K562 (cell line): ENCODE data around the gene YAP1. TPM values are rescaled to one million over a fixed set of nuclear protein-coding genes. Genes with fewer than 3 reads are reported as not detected.

Experiments used
- ATAC-seq: fragments of 200-7000 bp; cut with Tn5 transposase; 3 replicates; pipeline ENCODE4 v1.9.1; 2020; ENCODE audit warnings: moderate library complexity
- BruUV-seq: library from RNA; stranded (reverse); fragments of 400-500 nt; replicated peaks from 2 replicates; lab custom pipeline; 2021; lab: Mats Ljungman, UMichigan
- CTCF ChIA-PET: fragments of 300-600 bp; formaldehyde crosslinking; extraction: SDS; loops from one replicate; lab custom pipeline; 2021; ENCODE audit warnings: low intra/inter-chr PET ratio; lab: Yijun Ruan, JAX
- POLR2A ChIA-PET: fragments of 300-600, 350-650 bp; sonication (Branson Sonifier 250); formaldehyde crosslinking; extraction: SDS; loops from one replicate; lab custom pipeline; 2021; ENCODE audit warnings: antibody characterized with exemption, inconsistent platforms; lab: Yijun Ruan, JAX
- DNase-seq, 4 experiments: peaks; one replicate each; pipeline versions ENCODE4 v3.0.0 to v3.0.0-alpha.2; 2011 to 2018; ENCODE audit warnings: low spot score in 3 of 4, mixed read lengths in 3 of 4; ENCODE audit errors: extremely low read depth in 1 of 4
- FAIRE-seq: peaks from 2 replicates; lab custom pipeline; 2011; peaks lifted over from hg19 to GRCh38; lab: Jason Lieb, UNC
- H2AFZ ChIP-seq: 2 replicates; pipeline ENCODE4 v1.6.0; 2011; ENCODE audit warnings: low read depth, low read length, control low read depth, inconsistent platforms
- H3K27ac ChIP-seq: fragments of 200-600 bp; 3 replicates; pipeline ENCODE4 v1.8.0; 2011; ENCODE audit warnings: low read depth, mild to moderate bottlenecking, control low read depth, inconsistent platforms, low read length, moderate library complexity, mixed read lengths; ENCODE audit errors: extremely low read depth
- H3K27me3 ChIP-seq, 2 experiments: fragments of 300-600 bp in 1 of 2; 2 replicates in 1 of 2; 3 replicates in 1 of 2; pipeline versions ENCODE4 v1.6.0 to v1.8.0; 2011; ENCODE audit warnings: inconsistent platforms in 2 of 2, low read length in 2 of 2, mild to moderate bottlenecking in 1 of 2, mixed read lengths in 1 of 2, moderate library complexity in 1 of 2; ENCODE audit not compliant: control insufficient read depth in 2 of 2, insufficient read depth in 2 of 2
- H3K36me3 ChIP-seq: fragments of 300-600 bp; 3 replicates; pipeline ENCODE4 v1.8.0; 2011; ENCODE audit warnings: mild to moderate bottlenecking, low read length, inconsistent platforms; ENCODE audit not compliant: control insufficient read depth, insufficient read depth
- H3K4me1 ChIP-seq, 2 experiments: fragments of 200-600 bp in 1 of 2; replicated peaks in 1 of 2; 2 replicates in 1 of 2; 3 replicates in 1 of 2; pipeline versions ENCODE4 v1.5.1 to v1.8.0; 2011; ENCODE audit warnings: inconsistent platforms in 2 of 2, low read length in 2 of 2, mild to moderate bottlenecking in 1 of 2, mixed read lengths in 1 of 2, moderate library complexity in 1 of 2; ENCODE audit not compliant: control insufficient read depth in 2 of 2, insufficient read depth in 2 of 2
- H3K4me2 ChIP-seq: 2 replicates; pipeline ENCODE4 v1.6.1; 2011; ENCODE audit warnings: low read length, control low read depth, inconsistent platforms, mixed read lengths; ENCODE audit not compliant: insufficient read depth
- H3K4me3 ChIP-seq: fragments of 200-600 bp; sonication (generic), shearing (Covaris generic); 2 replicates; pipeline ENCODE4 v1.5.1; 2016; ENCODE audit warnings: control low read depth, inconsistent platforms
- H3K79me2 ChIP-seq: fragments of 200-600 bp; 3 replicates; pipeline ENCODE4 v1.8.0; 2011; ENCODE audit warnings: low read length, inconsistent platforms; ENCODE audit not compliant: control insufficient read depth, insufficient read depth
- H3K9ac ChIP-seq, 2 experiments: 2 replicates each; pipeline versions ENCODE4 v1.6.0 to v1.6.1; 2011; ENCODE audit warnings: low read depth in 2 of 2, low read length in 2 of 2, control low read depth in 1 of 2, inconsistent platforms in 1 of 2, mild to moderate bottlenecking in 1 of 2, mixed read lengths in 1 of 2; ENCODE audit not compliant: insufficient read depth in 1 of 2
- H3K9me1 ChIP-seq: one replicate; pipeline ENCODE4 v1.6.0; 2011; ENCODE audit warnings: inconsistent platforms, mild to moderate bottlenecking, low read length, moderate library complexity; ENCODE audit not compliant: control insufficient read depth, insufficient read depth
- H3K9me3 ChIP-seq: replicated peaks from 2 replicates; pipeline ENCODE4 v1.5.1; 2011; ENCODE audit warnings: low read depth, low read length, inconsistent platforms; ENCODE audit not compliant: control insufficient read depth, insufficient read depth
- H4K20me1 ChIP-seq: replicated peaks from 2 replicates; pipeline ENCODE4 v1.6.1; 2011; ENCODE audit warnings: low read length, inconsistent platforms, mixed read lengths; ENCODE audit not compliant: control insufficient read depth, insufficient read depth
- CEBPG ChIP-seq, 3 experiments: fragments of 200-800 bp in 1 of 3; sonication (Bioruptor generic) in 1 of 3; sonication (generic) in 1 of 3; formaldehyde crosslinking in 1 of 3; IDR thresholded peaks in 2 of 3; conservative IDR thresholded peaks in 1 of 3; 2 replicates each; pipeline versions ENCODE4 v1.6.1 to v1.8.0; 2016 to 2022; ENCODE audit warnings: missing compliant biosample characterization in 2 of 3, missing genetic modification characterization in 2 of 3, mild to moderate bottlenecking in 1 of 3, missing genetic modification reagents in 1 of 3
- DDX20 ChIP-seq: fragments of 450-650 bp; IDR thresholded peaks from 2 replicates; pipeline ENCODE4 v1.6.1; 2016; ENCODE audit warnings: missing genetic modification characterization, low read depth, mild to moderate bottlenecking, missing compliant biosample characterization, moderate library complexity
- NFRKB ChIP-seq: fragments of 450-650 bp; IDR thresholded peaks from 2 replicates; pipeline ENCODE4 v1.6.1; 2016; ENCODE audit warnings: low read depth
- NFYB ChIP-seq: IDR thresholded peaks from 2 replicates; pipeline ENCODE4 v1.6.1; 2011; ENCODE audit warnings: mild to moderate bottlenecking, moderate library complexity; ENCODE audit not compliant: insufficient read length; ENCODE audit errors: extremely low read depth
- SAP30 ChIP-seq: fragments of 200-600 bp; sonication (generic); IDR thresholded peaks from 2 replicates; pipeline ENCODE4 v1.6.1; 2012; ENCODE audit warnings: borderline replicate concordance, low read depth, mild to moderate bottlenecking, moderate library complexity, low read length, control low read depth, inconsistent platforms; ENCODE audit not compliant: insufficient read depth, poor library complexity, severe bottlenecking
- ZBTB2 ChIP-seq: fragments of 450-650 bp; IDR thresholded peaks from 2 replicates; pipeline ENCODE4 v1.6.1; 2016; ENCODE audit warnings: antibody characterized with exemption
- ZNF655 ChIP-seq: fragments of 250-450 bp; sonication (Bioruptor Pico); IDR thresholded peaks from 2 replicates; pipeline ENCODE4 v1.5.0; 2021
- WGBS: fragments of 100-300 bp; shearing (Covaris generic); methylation state at CpG from one replicate; pipeline ENCODE4 v1.1.6; 2016; ENCODE audit warnings: low coverage, mixed read lengths; ENCODE audit not compliant: insufficient coverage; ENCODE audit errors: missing lambda C conversion rate; 5-methylcytosine and 5-hydroxymethylcytosine counted together
- in situ Hi-C: fragments of 300-500 bp; cut with MboI; formaldehyde crosslinking; loops from 4 replicates; pipeline ENCODE4 v1.15.0; 2018; ENCODE audit warnings: inconsistent platforms, mixed read lengths
- intact Hi-C: fragments of 100-400 bp; cut with micrococcal nuclease; formaldehyde crosslinking; loops from 2 replicates; pipeline ENCODE4 v1.14.2; 2022
- polyA plus RNA-seq, 8 experiments: library from polyadenylated mRNA; depleted of rRNA in 4 of 8; stranded (reverse) in 5 of 8; unstranded in 3 of 8; fragments of >200 nt; fragmentation: Nextera tagmentation in 2 of 8; fragmentation: Illumina TruSeq in 1 of 8; extraction: Ambion mirVana in 2 of 8; extraction: Trizol in 1 of 8; gene quantifications; 2 replicates each; pipeline versions ENCODE4 v1.2.1 to v1.2.3, GENCODE V29; 2011 to 2014; ENCODE audit warnings: inconsistent platforms in 1 of 8, missing spikeins in 1 of 8
- total RNA-seq, 7 experiments: library from RNA; depleted of rRNA in 6 of 7; stranded (reverse); fragments of >200 nt in 6 of 7; fragmentation: Illumina TruSeq in 2 of 7; extraction: Trizol in 2 of 7; gene quantifications; 2 replicates each; pipeline versions ENCODE4 v1.2.1 to v1.2.3, GENCODE V29; 2011 to 2021; ENCODE audit warnings: low replicate concordance in 1 of 7

Gene YAP1
- total and polyA plus RNA-seq, 9 of the 15 experiments (the other 6 are each of a cell fraction or from before 2014, with no cell fraction given): 0.18 TPM; not detected in 8

- no peak for DNase-seq
- Histone ChIP-seq H3K9me1 (no peaks in the 10 kb centered on the region), H3K9ac (no peak overlapping the region), H3K9me3 (no peaks in the 10 kb centered on the region), H3K27me3 (peaks cover 0 to 6% of the 10 kb centered on the region in 2 experiments; a peak in 1 of 5 replicates), H2AFZ (no peak overlapping the region), H3K79me2 (no peaks in the 10 kb centered on the region), H3K27ac (no peak overlapping the region), H3K4me1 (peaks cover 0 to 12% of the 10 kb centered on the region in 2 experiments; a peak in 1 of 5 replicates), H3K36me3 (no peaks in the 10 kb centered on the region), H3K4me3 (no peak overlapping the region), H3K4me2 (no peak overlapping the region), H4K20me1 (no peaks in the 10 kb centered on the region)
- no peak for ATAC-seq
- no peak for TF ChIP-seq DDX20 (tag)
- no peak for TF ChIP-seq NFRKB
- TF ChIP-seq ZBTB2: no peak
- no peak for TF ChIP-seq ZNF655 (CRISPR knock-in tag)
- TF ChIP-seq SAP30: no peak
- no peak for TF ChIP-seq NFYB
- no peak for TF ChIP-seq CEBPG (CRISPR knock-in tag; IDR thresholded peaks at IDR 0.05)
- TF ChIP-seq CEBPG (tag; conservative IDR thresholded peaks at IDR 0.05 in 1 of 2, IDR thresholded peaks at IDR 0.05 in 1 of 2): no peak
- BruUV-seq: no TSS peak
- CTCF ChIA-PET: no interaction called here
- intact Hi-C loops: no loop called here
- FAIRE-seq: no peak
- 28% methylated on average over 19 of the region's 20 CpGs for WGBS
- in situ Hi-C loops: no loop called here
- POLR2A ChIA-PET: no interaction called here
These were observed 1.7 kb downstream of the YAP1 start for GRCh38 chr11:102111787-102112508.
